HG02623 (cell line): ENCODE results near the gene CCSER2.
"Not testable (repeated sequence)": the region's sequence is repeated elsewhere in the genome, so short reads cannot be mapped to it uniquely, and the experiment has no call there.

Source experiments
- ATAC-seq: cut with Tn5 transposase; IDR thresholded peaks from one replicate; pipeline ENCODE4 v1.9.1; 2021; ENCODE audit warnings: moderate library complexity; ENCODE audit not compliant: unreplicated experiment

Gene CCSER2

DNA sequence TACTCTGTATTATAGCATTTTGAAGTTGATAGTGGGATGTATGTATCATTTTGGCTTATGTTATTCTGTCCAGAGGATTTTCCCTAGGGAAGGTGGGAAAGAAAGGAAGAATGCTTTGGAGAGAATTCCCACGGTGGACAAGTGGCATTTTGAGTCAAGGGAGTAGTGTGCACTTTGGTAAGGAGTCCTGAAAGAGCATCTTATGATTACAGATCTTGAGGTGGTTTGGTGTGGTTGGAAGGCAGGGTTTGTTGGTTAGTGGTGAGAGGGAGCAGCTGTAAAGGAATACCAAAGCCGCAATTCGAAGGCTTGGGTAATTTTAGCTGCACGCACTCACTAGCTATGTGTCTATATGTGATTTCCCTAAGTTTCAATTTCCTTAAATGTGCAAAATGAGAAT, 16.1 kb downstream of the CCSER2 start:
- no peak for ATAC-seq

DNA sequence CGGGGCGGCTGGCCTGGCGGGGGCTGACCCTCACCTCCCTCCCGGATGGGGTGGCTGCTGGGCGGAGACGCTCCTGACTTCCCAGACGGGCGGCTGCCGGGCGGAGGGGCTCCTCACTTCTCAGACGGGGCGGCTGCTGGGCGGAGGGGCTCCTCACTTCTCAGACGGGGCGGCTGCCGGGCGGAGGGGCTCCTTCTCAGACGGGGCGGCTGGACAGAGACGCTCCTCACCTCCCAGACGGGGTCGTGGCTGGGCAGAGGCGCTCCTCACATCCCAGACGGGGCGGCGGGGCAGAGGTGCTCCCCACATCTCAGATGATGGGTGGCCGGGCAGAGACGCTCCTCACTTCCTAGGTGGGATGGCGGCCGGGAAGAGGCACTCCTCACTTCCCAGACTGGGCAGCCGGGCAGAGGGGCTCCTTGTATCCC, 19.2 kb downstream of the CCSER2 start:
- not testable (repeated sequence) for ATAC-seq

DNA sequence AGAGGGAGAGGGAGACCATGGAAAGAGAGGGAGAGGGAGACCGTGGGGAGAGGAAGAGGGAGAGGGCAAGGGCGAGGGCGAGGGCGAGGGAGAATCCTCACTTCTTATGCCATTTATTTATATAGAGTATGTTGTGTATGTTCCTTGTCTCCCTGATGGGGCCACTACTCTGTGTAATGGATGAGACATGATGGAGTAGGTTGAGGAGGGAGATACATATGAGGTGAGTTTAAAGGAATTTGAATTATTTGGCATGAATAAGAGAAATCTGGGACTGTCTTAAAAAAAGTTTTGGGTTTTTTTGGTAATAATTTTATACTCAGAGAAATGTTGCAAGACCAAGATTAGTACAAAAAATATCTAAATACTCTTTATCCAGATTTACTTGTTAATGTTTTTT, 20.1 kb downstream of the CCSER2 start:
- ATAC-seq: no peak

DNA sequence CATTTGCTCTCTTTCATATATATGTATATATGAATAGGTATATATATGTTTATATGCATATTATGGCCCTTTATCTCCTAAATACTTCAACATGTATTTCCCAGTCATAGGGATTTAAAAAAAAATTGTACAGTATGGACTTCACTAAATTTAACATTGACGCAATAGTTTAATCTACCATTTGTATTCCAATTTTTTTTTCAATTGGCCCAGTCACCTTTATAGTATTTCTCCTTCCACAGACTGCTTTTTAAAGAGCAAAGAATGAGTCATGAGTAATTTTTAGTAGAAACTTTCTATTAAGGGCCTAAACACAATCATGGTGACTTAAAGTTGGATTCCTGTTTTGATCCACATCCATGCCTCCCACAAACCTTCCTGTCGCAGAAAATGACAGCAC, 20.5 kb downstream of the CCSER2 start:
- no peak for ATAC-seq

DNA sequence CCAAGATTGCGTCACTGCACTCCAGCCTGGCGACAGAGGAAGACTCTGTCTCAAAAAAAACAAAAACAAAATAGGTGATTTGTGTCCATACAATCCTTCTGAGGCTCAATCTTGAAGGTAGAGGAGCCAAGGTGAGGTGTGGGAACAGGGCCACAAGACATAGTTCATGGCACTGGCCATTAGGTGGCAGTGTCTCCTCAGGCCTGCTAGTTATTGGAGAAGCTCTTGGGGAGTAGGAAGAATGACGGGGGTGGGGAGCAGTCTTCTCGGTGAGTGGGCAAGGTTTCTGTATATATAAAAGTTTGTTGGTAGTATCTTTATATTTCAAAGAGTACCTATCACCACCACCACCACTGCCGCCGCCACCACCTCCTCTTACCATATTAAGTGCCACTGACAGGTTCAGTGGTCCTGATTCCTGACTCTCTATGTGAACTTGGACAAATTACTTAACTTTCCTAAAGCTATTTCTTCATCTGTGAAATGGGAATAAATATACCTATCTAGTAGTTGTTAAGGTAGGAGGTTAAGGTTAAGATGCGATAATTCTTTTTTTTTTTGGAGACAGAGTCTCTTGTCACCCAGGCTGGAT, 24.0 kb downstream of the CCSER2 start:
- peak; percentile 96 for ATAC-seq

DNA sequence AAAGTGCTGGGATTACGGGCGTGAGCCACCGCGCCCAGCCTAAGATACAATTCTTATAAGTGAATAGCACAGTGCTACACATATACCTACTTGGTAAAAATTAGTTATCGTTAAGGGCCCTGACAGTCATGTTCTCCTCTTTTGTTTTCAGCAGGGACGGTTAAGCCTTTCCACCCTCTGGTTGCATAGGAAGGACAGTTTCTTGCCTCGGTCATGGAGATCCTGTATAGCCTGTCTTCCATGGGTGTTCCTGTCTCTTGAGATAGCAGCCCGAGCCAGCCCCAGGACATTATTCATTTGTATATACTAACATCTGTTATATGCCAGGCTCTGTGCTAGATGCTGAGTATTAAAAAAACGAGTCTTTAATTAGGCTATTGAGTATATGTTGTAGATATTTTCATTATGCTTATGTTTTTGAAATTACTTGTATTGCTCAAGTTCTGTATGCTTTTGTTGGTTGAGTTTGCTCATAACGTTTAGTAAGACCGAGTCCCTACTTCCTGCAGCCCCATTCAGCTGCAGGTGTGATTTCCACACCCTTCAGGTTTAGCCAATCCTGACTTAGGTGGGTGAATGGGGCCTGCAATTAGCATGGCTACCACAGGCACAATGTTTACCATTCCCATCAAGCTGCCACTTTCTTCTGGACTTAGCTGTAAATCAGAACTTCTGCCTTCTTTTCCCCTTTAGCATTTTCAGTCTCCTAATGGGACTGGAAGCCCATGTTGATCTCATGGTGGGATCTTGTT, 24.8 kb downstream of the CCSER2 start:
- ATAC-seq: no peak

DNA sequence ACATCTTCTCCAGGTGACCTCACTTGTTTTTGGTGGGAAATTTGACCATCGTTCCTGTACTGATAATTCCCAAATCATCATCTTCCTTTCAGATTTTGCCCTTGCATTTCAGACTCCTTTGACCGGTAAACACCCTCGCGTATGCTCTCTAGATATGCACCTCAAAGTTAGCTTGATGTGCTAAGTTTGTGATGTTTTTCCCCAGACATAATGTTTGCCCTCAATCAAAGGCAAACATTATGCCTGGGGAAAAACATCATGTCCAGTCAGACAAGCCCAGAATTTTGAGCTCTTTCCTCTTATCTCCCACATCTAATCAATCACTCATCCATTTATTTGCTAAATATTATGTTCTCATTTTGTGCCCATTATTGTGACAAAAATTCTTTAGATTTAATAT, 26.2 kb downstream of the CCSER2 start:
- ATAC-seq: no peak

DNA sequence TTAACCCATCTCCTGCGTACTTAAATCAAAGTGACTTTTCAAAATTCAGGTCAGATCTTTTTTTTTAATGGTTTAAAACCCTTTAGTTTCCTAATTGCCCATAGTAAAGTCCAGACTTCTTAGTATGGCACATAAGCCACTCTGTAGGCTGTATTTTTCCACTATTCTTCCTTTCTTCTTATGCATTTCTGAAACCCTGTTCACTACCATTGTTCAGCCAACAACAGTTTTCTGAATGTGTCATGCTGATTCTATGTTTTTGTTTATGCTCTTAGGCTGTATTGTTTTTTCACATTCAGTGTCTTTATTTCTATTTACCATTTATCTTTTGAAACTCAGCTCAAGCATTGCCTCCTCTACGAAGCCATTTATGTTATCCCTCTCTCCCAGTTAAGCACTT, 26.7 kb downstream of the CCSER2 start:
- ATAC-seq: no peak

DNA sequence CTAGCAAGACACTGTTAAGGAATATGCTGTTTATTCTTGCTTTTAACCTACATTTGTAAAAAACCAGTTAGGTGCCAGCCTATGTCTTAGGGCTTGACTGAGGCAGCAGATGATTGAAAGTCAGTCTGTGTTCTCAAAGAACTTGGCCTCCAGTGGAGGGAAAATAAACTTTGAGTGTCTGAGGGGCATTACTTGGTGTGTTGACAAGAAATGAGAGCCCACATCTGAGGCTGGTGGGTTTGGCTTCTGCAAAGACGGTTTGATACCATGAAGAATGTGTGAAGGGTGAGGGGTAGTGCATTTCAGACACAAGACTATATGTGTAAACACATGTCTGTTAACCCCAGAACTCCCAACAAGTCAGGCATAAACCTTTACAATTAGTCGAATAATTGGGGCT, 28.5 kb downstream of the CCSER2 start:
- no peak for ATAC-seq

DNA sequence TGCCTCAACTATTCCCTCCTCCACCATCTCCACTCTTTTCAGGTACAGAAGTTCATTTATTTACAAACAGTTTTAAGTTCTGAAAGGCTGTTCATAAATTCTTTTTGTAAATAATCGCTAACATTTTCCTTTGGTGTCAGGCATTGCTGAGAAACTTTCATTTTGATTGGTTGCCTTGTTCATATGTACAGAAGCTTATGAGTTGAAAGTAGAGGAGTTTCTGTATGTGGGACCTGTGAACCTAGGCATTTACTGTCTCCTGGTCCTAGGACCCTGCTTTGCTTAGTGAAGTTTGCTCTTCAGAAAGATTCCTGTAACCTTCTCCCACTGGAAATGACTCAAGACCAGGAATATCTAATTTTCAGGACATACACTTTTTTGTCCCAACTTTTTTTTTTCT, 30.4 kb downstream of the CCSER2 start:
- ATAC-seq: no peak

DNA sequence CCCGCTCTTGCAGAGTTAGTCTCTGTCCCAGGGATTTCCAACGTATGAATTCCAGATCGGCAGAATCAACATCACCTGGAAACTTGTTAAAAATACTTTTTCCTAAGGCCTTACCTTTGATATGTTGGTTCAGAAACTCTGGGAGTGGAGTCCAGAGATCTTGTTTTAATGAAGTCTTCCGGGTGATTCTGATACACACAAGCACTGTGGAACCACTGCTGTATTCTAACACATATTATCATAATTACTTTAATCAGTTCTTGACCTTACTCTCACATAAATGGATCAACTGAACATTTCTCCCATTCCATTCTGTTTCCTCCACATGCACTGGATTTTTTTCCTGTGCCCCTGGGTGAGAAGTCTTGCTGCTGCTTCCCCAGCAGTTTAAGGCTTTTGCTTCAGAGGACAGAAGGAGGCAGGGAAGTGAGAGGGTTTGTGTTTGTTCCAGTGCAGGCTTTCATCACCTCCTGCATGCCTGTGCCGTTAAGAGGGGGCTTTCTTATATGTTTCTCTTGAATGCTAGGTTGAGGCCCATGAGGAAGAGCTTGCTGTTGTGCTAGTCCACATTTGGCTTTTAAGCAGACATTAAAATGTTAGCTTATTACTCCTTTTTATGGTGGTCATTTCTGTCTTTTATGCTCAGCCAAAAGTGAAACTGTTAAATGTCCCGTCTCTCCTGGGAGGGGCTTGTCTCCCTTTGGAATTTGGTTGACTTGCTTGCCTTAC, 32.4 kb downstream of the CCSER2 start:
- no peak for ATAC-seq

DNA sequence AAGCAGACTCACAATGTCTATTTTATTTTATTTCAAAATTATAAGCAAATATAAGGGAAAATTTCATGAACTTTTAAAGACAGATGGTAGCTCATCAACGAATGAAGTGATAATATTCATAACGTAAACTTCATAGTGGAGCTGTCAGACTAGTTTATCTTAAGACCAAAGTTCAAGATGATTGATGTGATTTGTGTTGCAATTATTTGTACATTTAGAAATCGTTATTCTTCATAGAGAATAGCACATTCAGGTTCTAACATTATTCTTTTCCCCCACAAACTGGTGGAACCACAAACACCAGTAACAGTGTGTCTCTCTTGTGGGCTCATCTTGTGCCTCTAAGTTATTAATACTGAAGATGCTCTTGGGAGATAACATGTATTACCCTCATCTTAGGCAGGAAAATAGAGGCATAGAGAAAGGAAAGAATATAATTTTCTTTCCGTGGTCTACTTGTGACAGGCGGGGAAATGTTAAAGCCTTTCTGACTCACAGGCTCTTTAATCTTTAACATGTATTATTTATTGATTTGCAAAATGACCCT, 37.0 kb downstream of the CCSER2 start:
- ATAC-seq: no peak

DNA sequence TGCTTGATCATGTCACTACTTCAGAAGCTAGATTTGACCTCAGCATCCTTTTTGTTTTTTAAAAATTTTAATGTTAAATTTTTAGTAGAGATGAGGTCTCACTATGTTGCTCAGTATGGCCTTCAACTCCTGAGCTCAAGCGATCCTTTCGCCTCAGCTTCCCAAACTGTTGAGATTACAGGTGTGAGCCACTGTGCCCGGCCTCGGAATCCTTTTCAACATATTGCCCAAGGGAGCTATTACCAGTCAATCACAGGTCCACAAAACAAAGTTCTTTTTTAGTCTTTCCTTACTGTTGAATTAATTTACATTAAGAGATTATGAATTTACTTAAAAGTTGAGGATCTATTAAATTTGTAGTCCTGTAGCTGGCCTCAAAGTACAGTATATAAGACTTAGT, 37.7 kb downstream of the CCSER2 start:
- ATAC-seq: no peak

DNA sequence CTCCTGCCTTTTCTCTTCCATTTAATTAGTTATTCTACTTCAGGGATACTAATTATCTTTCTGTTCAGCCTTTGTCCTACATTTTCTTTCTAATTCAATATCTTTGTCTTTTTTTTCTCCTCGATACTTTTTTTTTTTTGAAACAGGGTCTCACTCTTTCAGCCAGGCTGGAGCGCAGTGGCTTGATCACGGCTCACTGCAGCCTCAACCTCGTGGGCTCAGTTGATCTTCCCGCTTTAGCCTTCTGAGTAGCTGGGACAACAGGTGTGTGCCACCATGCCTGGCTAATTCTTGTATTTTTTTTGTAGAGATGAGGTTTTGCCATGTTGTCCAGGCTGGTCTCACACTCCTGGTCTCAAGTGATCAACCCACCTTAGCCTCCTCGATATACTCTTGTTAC, 38.9 kb downstream of the CCSER2 start:
- no peak for ATAC-seq

DNA sequence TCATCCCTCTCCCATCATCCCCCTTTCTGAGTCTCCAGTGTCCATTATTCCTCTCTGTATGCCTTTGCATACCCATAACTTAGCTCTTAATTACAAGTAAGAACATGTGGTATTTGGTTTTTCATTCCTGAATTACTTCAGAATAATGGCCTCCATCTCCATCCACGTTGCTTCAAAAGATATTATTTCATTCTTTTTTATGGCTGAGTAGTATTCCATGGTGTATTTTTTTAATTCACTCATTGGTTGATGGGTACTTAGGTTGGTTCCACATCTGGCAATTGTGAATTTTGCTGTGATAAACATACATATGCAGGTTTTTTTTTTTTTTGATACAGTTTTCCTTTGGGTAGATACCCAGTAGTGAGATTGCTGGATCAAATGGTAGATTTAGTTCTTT, 40.4 kb downstream of the CCSER2 start:
- ATAC-seq: no peak

DNA sequence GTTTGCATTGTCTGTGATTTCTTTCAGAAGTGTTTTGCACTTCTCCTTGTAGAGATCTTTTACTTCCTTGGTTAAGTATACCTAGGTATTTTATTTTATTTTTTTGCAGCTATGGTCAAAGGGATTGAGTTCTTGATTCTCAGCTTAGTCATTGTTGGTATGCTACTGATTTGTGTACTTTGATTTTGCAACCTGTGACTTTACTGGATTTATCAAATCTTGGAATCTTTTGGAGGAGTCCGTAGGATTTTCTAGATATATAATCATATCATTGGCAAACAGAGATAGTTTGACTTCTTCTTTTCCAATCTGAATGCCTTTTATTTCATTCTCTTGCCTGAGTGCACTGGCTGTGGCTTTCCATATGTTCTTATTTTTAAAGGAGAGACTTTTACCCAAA, 41.9 kb downstream of the CCSER2 start:
- ATAC-seq: no peak

DNA sequence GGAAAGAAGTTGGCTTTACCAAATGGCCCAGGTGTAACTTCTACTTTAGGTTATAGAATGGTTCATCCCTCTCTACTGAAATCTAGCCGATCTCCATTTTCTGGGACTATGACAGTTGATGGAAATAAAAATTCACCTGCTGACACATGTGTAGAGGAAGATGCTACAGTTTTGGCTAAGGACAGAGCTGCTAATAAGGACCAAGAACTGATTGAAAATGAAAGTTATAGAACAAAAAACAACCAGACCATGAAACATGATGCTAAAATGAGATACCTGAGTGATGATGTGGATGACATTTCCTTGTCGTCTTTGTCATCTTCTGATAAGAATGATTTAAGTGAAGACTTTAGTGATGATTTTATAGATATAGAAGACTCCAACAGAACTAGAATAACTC, 43.6 kb downstream of the CCSER2 start:
- no peak for ATAC-seq

DNA sequence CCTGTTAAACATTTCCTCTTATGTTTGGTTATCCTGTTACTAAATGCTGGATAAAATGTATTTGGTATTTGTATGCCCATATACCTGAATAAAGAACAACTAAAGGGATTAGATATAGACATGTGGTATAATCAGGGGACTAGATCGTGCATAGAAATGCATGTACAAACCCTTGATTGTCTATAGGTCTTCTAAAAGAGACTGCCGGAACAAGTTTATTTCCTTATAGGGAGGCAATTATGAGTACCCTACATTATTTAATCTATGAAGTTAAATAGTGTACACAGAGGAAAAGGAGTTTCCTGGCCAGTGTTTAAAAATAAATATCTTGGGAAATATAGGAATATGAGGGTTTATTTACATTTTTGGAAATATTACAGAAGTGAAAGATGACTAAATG, 44.6 kb downstream of the CCSER2 start:
- no peak for ATAC-seq

DNA sequence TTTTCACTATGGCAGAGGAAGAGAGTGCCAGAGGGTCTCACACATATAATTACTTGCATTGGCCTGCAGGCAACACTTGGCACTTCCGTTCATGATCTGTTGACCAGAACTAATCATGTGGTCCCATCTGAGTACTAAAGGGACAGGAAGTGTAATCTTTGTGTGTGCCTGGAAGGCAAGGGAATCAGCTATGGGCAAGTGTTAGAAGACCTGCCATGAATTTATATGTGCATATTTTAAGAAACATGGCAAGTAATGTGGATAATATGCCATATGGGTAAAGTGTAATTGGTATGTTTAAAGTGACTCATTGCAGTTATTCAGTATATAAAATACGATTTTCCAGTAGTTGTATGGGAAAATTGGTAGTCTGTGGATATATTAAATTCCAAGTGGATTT, 46.1 kb downstream of the CCSER2 start:
- no peak for ATAC-seq

DNA sequence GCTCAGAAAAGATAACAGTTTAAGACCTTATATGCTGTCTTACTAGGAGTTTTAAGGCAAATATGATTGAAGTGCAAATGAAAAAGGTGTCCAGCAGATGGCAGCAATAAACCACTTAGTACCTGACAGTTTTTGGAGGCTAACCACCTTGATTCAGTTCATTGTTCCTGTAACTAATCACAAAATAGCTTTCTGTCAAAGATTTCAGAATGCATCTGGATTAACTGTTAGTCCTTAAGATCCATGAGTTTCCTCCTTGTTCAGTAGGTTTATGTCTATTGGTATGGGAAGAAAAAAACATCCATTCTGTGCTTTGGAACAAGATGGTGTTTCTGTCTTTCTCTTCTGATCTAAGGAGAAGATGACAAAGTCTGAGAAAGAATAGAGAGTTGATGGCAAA, 46.6 kb downstream of the CCSER2 start:
- ATAC-seq: no peak

DNA sequence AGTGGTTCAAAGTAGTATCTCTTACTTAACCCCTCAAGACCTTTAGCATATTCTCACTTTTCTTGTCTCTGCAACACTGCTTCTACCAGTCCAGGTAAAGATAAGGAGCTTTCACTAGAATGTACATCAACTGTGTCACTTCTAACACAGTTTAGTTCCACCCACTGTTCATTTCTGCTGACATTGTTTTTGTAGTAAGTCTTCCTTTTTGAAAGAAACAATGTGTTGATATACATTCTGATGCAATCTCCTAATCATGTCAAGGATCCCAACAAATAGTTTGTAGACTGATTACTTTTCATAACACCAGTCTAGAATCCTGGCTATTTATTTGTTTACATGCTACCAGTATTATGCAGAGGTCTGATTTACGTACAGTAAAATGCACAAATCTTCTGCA, 47.5 kb downstream of the CCSER2 start:
- ATAC-seq: no peak

DNA sequence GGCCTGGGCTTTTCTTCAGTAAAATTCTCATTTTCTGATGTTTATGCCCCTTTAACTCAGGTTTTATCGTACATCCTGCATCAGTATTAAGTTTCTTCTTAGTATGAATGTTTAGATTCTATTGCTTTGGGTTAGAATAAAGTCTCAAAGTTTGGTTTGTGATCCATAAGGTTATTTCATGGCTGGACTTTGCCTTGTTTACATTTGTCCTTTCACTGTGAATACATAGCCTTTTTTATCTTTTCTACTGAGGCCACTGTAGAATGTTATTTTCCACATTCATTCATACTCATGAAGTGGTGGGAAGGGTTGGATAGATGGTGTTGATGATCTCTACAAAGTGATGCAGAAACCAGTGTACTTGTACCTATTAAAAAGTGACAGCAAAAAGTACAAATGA, 59.8 kb downstream of the CCSER2 start:
- no peak for ATAC-seq
